DOHH2 (cell line): ENCODE data around the gene SPOUT1.
"Not testable (repeated sequence)": the region's sequence is repeated elsewhere in the genome, so short reads cannot be mapped to it uniquely, and the experiment has no call there.

Source experiments
- H3F3A ChIP-seq: fragments of 200-600 bp; sonication (generic), shearing (Covaris generic); 2 replicates; pipeline ENCODE4 v1.6.0; 2016; ENCODE audit warnings: antibody characterized with exemption, mild to moderate bottlenecking; ENCODE audit not compliant: control insufficient read depth, insufficient read depth
- H3K27ac ChIP-seq: fragments of 200-600 bp; sonication (generic); 2 replicates; pipeline ENCODE4 v1.5.1; 2014; ENCODE audit warnings: low read depth, mild to moderate bottlenecking, low read length, moderate library complexity
- H3K27me3 ChIP-seq: fragments of 200-600 bp; sonication (generic); 2 replicates; pipeline ENCODE4 v1.6.1; 2014; ENCODE audit warnings: mild to moderate bottlenecking, low read length, mixed read lengths; ENCODE audit not compliant: control insufficient read depth
- H3K36me3 ChIP-seq: fragments of 200-600 bp; sonication (generic); 2 replicates; pipeline ENCODE4 v1.6.1; 2014; ENCODE audit warnings: mild to moderate bottlenecking, low read length, moderate library complexity, mixed read lengths; ENCODE audit not compliant: control insufficient read depth
- H3K4me1 ChIP-seq: fragments of 200-600 bp; sonication (generic); 2 replicates; pipeline ENCODE4 v1.6.1; 2014; ENCODE audit warnings: mild to moderate bottlenecking, low read length, mixed read lengths; ENCODE audit not compliant: control insufficient read depth
- H3K4me2 ChIP-seq: fragments of 200-600 bp; sonication (generic); 2 replicates; pipeline ENCODE4 v1.6.0; 2014; ENCODE audit warnings: mild to moderate bottlenecking, low read length, moderate library complexity
- H3K4me3 ChIP-seq: fragments of 200-600 bp; sonication (generic); 2 replicates; pipeline ENCODE4 v1.5.1; 2014; ENCODE audit warnings: mild to moderate bottlenecking, low read length, mixed read lengths
- H3K79me2 ChIP-seq: fragments of 200-600 bp; sonication (generic); 2 replicates; pipeline ENCODE4 v1.6.1; 2014; ENCODE audit warnings: mild to moderate bottlenecking, low read length, mixed read lengths; ENCODE audit not compliant: control insufficient read depth
- H3K9me2 ChIP-seq: fragments of 200-600 bp; sonication (generic); replicated peaks from 2 replicates; pipeline ENCODE4 v1.6.1; 2014; ENCODE audit warnings: mild to moderate bottlenecking, low read length, mixed read lengths; ENCODE audit not compliant: control insufficient read depth
- H3K9me3 ChIP-seq: fragments of 200-600 bp; sonication (generic); 2 replicates; pipeline ENCODE4 v1.6.1; 2014; ENCODE audit warnings: antibody characterized with exemption, low read length, mixed read lengths; ENCODE audit not compliant: control insufficient read depth, insufficient read depth
- H4K20me1 ChIP-seq: fragments of 200-600 bp; sonication (generic); 2 replicates; pipeline ENCODE4 v1.6.0; 2014; ENCODE audit warnings: low read depth, mild to moderate bottlenecking, antibody characterized with exemption, low read length, moderate library complexity; ENCODE audit not compliant: control insufficient read depth, insufficient read depth
- CTCF ChIP-seq: fragments of 200-600 bp; sonication (generic); IDR thresholded peaks from one replicate; pipeline ENCODE4 v1.5.1; 2014; ENCODE audit warnings: antibody characterized with exemption, mild to moderate bottlenecking, low read depth, low read length; ENCODE audit not compliant: poor library complexity, severe bottlenecking
- EZH2phosphoT487 ChIP-seq: fragments of 200-600 bp; sonication (generic); IDR thresholded peaks from 2 replicates; pipeline ENCODE4 v1.6.1; 2017; ENCODE audit warnings: borderline replicate concordance, mild to moderate bottlenecking, antibody characterized with exemption, low read length, moderate library complexity, mixed read lengths

The SPOUT1 gene

DNA sequence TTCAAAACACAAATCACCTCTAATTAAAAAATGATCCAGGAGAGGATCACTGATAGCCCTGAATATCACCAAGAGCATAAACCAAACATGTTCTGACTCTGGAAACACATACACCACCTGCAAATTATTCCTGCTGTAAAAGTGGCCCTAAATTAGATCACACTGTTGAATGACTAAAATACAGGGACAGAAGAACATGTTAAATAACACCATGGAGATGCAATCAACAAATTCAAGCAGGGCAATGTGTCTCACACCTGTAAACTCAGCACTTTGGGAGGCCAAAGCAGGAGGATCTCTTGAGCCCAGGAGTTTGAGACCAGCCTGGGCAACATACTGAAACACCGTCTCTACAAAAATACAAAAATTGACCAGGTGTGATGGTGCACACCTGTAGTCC, 18.2 kb upstream of the SPOUT1 start:
- no peaks in the 10 kb centered on the region for H3K4me1 ChIP-seq
- no peaks in the 10 kb centered on the region for H3F3A ChIP-seq
- H3K4me3 ChIP-seq: no peak overlapping the region
- H3K27me3 ChIP-seq: no peaks in the 10 kb centered on the region
- H3K79me2 ChIP-seq: peaks cover 11% of the 10 kb centered on the region; the same call in 1 of the 2 replicates
- H3K9me3 ChIP-seq: no peaks in the 10 kb centered on the region
- no peaks in the 10 kb centered on the region; the same call in 1 of the 2 replicates for H3K36me3 ChIP-seq
- no peak for TF ChIP-seq EZH2phosphoT487
- TF ChIP-seq CTCF: no peak
- no peaks in the 10 kb centered on the region for H3K9me2 ChIP-seq
- no peak overlapping the region for H3K4me2 ChIP-seq
- H4K20me1 ChIP-seq: no peaks in the 10 kb centered on the region
- no peak overlapping the region for H3K27ac ChIP-seq

- Histone ChIP-seq H3K4me2 (no peak overlapping the region), H3K36me3 (peaks cover 5% of the 10 kb centered on the region; the same call in 1 of the 2 replicates), H3K4me3 (no peak overlapping the region), H3K27me3 (no peaks in the 10 kb centered on the region), H3K79me2 (peaks cover 9% of the 10 kb centered on the region; the same call in 1 of the 2 replicates), H3K9me3 (no peaks in the 10 kb centered on the region), H4K20me1 (no peaks in the 10 kb centered on the region), H3K4me1 (no peaks in the 10 kb centered on the region), H3K9me2 (no peaks in the 10 kb centered on the region), H3K27ac (no peak overlapping the region), H3F3A (no peaks in the 10 kb centered on the region)
- TF ChIP-seq EZH2phosphoT487 (no peak), CTCF (no peak)
Observed at GRCh38 chr9:128846680-128847030, 17.1 kb upstream of the SPOUT1 start.

DNA sequence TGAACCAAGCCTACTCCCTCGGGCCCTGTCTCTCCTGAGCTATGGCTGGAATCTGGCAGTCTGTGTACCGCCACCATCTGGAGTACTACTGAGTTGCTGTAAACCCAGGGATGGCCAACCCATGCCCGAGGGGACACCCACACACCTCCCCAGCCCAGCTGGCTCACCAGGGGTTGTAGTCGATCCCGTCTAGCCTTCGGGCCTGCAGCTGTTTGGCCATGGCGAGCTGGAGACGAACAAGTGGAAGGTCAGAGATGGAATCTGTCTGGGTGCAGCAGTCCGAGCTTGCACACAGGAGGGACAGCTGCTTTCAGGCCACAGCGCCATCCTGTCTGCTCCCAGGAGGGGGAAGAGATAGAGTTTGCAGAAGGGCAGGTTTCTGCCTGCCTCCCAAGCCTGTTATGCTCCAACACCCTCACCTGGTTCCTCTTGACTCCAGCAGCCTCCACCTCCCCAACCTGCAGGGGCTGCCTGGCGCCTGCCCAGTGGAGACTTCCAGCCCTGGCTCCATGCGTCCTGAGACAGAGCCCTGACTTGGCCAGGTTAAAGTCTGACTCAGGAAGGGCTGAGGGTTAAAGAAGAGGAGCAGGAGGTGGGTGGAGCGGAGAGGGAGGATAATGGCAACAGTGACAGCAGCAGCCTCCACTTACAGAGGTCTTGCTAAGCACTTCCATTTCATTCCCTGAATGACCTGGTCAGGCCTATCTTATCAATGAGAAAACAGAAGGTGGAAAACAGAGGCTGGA, 15.8 kb upstream of the SPOUT1 start:
- no peaks in the 10 kb centered on the region for H4K20me1 ChIP-seq
- H3K27me3 ChIP-seq: no peaks in the 10 kb centered on the region
- no peaks in the 10 kb centered on the region for H3F3A ChIP-seq
- TF ChIP-seq CTCF (no peak), EZH2phosphoT487 (no peak)
- H3K36me3 ChIP-seq: peaks cover 5% of the 10 kb centered on the region; the same call in 1 of the 2 replicates
- no peak overlapping the region for H3K4me2 ChIP-seq
- H3K27ac ChIP-seq: no peak overlapping the region
- no peaks in the 10 kb centered on the region for H3K9me3 ChIP-seq
- H3K79me2 ChIP-seq: peaks cover 8% of the 10 kb centered on the region; the same call in 1 of the 2 replicates
- no peak overlapping the region for H3K4me3 ChIP-seq
- H3K4me1 ChIP-seq: no peaks in the 10 kb centered on the region
- no peaks in the 10 kb centered on the region for H3K9me2 ChIP-seq

DNA sequence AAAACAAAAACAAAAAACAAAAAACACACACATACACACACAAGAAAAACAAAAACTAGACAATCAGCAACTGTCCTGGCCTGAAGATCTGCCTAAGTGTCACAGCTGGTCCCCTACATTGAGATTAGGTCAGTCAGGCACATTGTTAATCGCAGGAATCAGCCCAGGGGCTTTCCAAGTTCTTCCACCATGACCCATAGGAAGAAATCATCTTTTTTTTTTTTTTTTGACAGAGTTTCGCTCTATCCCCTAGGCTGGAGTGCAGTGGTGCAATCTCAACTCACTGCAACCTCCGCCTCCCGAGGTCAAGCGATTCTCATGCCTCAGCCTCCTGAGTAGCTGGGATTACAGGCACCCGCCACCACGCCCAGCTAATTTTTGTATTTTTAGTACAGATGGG, 13.6 kb upstream of the SPOUT1 start:
- not testable (repeated sequence) for H3K9me2 ChIP-seq, H3K4me1 ChIP-seq, H3F3A ChIP-seq, H3K79me2 ChIP-seq, H3K27ac ChIP-seq, H4K20me1 ChIP-seq, H3K9me3 ChIP-seq, H3K4me2 ChIP-seq, H3K36me3 ChIP-seq, H3K27me3 ChIP-seq, H3K4me3 ChIP-seq
